ENCODE measurements around the gene OSM. TPM values are rescaled to one million over a fixed set of nuclear protein-coding genes. Genes with fewer than 3 reads are reported as not detected.

OSM gene
- total and polyA plus RNA-seq, 2 experiments from 2014 or later = not detected

DNA sequence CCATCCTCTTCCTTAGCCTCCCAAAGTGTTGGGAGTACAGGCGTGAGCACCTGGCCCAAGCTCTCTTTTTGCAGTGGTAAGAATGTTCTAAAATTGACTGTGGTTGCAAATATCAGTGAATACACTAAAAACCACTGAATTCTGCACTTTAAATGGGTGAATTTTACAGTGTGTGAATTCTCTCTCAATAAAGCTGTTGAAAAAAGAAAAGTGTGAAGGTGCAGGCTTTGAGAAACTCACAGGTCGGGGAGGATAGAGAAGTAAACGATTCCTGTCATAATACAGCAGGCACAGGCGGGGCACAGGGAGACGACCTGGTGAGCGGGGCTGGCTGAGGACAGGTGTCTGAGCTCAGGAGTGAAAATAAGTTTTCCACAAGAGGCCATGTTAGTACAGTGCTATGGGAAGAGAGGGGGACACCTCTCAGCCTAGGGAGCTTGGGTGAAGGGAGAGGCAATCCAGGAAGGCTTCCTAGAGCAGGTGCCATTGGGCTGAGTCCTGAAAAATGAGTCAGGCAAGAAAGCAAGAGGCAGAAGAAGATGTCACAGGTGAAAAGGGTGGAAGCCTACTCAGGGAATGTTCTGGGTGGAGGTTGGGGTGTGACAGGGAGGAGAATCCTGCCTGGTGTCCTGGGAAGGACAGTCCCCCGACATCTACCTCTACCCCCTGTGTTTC lies 46.2 kb downstream of the OSM start:
- no peaks in the 10 kb centered on the region for H3K27me3 ChIP-seq (ENCODE audit: insufficient read depth)
- H3K27ac ChIP-seq (ENCODE audit: low read depth) = no peak overlapping the region
- H3K9me2 ChIP-seq (ENCODE audit: insufficient read depth) = no peaks in the 10 kb centered on the region
- H3K4me3 ChIP-seq = no peak overlapping the region
- DNase-seq (ENCODE audit: low spot score) (no peak), ATAC-seq (no peak)
- Mint-ChIP-seq H3K9me3 (no peaks in the 10 kb centered on the region), H3K4me1 (peaks cover 4% of the 10 kb centered on the region; the same call in 2 of the 3 replicates), H3K27ac (no peak overlapping the region), H3K4me3 (no peak overlapping the region), H3K27me3 (ENCODE audit: insufficient read depth, low read depth, poor library complexity) (peaks cover 21% of the 10 kb centered on the region), H3K36me3 (ENCODE audit: low read depth) (no peaks in the 10 kb centered on the region)
- no peak overlapping the region for H3K4me2 ChIP-seq
- H3K36me3 ChIP-seq (ENCODE audit: insufficient read depth) = no peaks in the 10 kb centered on the region
- H3K79me2 ChIP-seq (replicated peaks; ENCODE audit: insufficient read depth) = no peaks in the 10 kb centered on the region
- no peaks in the 10 kb centered on the region for H3F3A ChIP-seq (replicated peaks; ENCODE audit: low read depth)
- no peaks in the 10 kb centered on the region for H3K4me1 ChIP-seq (ENCODE audit: insufficient read depth)
- no peaks in the 10 kb centered on the region for H4K20me1 ChIP-seq (replicated peaks; ENCODE audit: insufficient read depth)
- no peak overlapping the region for H2AFZ ChIP-seq
- TF ChIP-seq EZH2 (IDR thresholded peaks at IDR 0.05; ENCODE audit: low read depth, unreplicated experiment) = no peak
- no peak for TF ChIP-seq ZNF331 (CRISPR knock-in tag; IDR thresholded peaks at IDR 0.05; ENCODE audit: low read depth)
- no peak for TF ChIP-seq EZH2phosphoT487 (IDR thresholded peaks at IDR 0.05; ENCODE audit: unreplicated experiment)
- TF ChIP-seq, protein P1, sequence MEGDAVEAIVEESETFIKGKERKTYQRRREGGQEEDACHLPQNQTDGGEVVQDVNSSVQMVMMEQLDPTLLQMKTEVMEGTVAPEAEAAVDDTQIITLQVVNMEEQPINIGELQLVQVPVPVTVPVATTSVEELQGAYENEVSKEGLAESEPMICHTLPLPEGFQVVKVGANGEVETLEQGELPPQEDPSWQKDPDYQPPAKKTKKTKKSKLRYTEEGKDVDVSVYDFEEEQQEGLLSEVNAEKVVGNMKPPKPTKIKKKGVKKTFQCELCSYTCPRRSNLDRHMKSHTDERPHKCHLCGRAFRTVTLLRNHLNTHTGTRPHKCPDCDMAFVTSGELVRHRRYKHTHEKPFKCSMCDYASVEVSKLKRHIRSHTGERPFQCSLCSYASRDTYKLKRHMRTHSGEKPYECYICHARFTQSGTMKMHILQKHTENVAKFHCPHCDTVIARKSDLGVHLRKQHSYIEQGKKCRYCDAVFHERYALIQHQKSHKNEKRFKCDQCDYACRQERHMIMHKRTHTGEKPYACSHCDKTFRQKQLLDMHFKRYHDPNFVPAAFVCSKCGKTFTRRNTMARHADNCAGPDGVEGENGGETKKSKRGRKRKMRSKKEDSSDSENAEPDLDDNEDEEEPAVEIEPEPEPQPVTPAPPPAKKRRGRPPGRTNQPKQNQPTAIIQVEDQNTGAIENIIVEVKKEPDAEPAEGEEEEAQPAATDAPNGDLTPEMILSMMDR (conservative IDR thresholded peaks at IDR 0.05; ENCODE audit: low read depth in 2 of 2) = no peak
- TF ChIP-seq, protein P2, sequence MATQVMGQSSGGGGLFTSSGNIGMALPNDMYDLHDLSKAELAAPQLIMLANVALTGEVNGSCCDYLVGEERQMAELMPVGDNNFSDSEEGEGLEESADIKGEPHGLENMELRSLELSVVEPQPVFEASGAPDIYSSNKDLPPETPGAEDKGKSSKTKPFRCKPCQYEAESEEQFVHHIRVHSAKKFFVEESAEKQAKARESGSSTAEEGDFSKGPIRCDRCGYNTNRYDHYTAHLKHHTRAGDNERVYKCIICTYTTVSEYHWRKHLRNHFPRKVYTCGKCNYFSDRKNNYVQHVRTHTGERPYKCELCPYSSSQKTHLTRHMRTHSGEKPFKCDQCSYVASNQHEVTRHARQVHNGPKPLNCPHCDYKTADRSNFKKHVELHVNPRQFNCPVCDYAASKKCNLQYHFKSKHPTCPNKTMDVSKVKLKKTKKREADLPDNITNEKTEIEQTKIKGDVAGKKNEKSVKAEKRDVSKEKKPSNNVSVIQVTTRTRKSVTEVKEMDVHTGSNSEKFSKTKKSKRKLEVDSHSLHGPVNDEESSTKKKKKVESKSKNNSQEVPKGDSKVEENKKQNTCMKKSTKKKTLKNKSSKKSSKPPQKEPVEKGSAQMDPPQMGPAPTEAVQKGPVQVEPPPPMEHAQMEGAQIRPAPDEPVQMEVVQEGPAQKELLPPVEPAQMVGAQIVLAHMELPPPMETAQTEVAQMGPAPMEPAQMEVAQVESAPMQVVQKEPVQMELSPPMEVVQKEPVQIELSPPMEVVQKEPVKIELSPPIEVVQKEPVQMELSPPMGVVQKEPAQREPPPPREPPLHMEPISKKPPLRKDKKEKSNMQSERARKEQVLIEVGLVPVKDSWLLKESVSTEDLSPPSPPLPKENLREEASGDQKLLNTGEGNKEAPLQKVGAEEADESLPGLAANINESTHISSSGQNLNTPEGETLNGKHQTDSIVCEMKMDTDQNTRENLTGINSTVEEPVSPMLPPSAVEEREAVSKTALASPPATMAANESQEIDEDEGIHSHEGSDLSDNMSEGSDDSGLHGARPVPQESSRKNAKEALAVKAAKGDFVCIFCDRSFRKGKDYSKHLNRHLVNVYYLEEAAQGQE (IDR thresholded peaks at IDR 0.05; ENCODE audit: unreplicated experiment) = no peak
- TF ChIP-seq JUNB (IDR thresholded peaks at IDR 0.05; ENCODE audit: unreplicated experiment) = no peak

DNA sequence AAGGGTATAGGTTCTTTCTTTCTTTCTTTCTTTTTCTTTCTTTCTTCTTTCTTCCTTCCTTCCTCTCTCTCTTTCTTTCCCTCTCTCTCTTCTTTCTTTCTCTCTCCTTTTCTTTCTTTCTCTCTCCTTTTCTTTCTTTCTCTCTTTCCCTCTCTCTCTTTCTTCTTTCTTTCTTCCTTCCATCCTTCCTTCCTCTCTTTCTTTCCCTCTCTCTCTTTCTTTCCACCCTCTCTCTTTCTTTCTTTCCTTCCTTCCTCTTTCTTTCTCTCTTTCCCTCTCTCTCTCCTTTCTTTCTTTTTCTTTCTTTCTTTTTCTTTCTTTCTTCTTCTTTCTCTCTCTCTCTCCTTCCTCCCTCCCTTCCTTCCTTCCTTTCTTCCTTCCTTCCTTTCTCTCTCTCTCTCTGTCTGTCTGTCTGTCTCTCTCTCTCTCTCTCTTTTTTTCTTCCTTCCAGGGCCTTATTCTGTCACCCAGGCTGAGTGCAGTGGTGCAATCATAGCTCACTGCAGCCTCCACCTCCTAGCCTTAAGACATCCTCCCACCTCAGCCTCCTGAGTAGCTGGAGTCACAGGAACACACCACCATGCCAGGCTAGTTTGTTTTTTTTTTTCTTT lies 46.9 kb downstream of the OSM start:
- Histone ChIP-seq H3K4me1 (ENCODE audit: insufficient read depth) (peaks cover 2% of the 10 kb centered on the region; the same call in 1 of the 2 replicates), H3K9me2 (ENCODE audit: insufficient read depth) (no peaks in the 10 kb centered on the region), H3K27ac (ENCODE audit: low read depth) (no peak overlapping the region), H3K36me3 (ENCODE audit: insufficient read depth) (no peaks in the 10 kb centered on the region), H3K79me2 (replicated peaks; ENCODE audit: insufficient read depth) (no peaks in the 10 kb centered on the region), H3K4me2 (no peak overlapping the region), H3K27me3 (ENCODE audit: insufficient read depth) (no peaks in the 10 kb centered on the region), H4K20me1 (replicated peaks; ENCODE audit: insufficient read depth) (no peaks in the 10 kb centered on the region), H2AFZ (no peak overlapping the region), H3K4me3 (no peak overlapping the region), H3F3A (replicated peaks; ENCODE audit: low read depth) (no peaks in the 10 kb centered on the region)
- H3K27me3 Mint-ChIP-seq (ENCODE audit: insufficient read depth, low read depth, poor library complexity) = peaks cover 21% of the 10 kb centered on the region
- H3K27ac Mint-ChIP-seq = no peak overlapping the region
- H3K4me1 Mint-ChIP-seq = peaks cover 8% of the 10 kb centered on the region
- DNase-seq (ENCODE audit: low spot score) (no peak), ATAC-seq (no peak)
- H3K4me3 Mint-ChIP-seq = no peak overlapping the region
- no peaks in the 10 kb centered on the region for H3K36me3 Mint-ChIP-seq (ENCODE audit: low read depth)
- no peaks in the 10 kb centered on the region for H3K9me3 Mint-ChIP-seq
- TF ChIP-seq, protein P3, sequence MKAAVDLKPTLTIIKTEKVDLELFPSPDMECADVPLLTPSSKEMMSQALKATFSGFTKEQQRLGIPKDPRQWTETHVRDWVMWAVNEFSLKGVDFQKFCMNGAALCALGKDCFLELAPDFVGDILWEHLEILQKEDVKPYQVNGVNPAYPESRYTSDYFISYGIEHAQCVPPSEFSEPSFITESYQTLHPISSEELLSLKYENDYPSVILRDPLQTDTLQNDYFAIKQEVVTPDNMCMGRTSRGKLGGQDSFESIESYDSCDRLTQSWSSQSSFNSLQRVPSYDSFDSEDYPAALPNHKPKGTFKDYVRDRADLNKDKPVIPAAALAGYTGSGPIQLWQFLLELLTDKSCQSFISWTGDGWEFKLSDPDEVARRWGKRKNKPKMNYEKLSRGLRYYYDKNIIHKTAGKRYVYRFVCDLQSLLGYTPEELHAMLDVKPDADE (IDR thresholded peaks at IDR 0.05) = no peak
- TF ChIP-seq STAT1 (IDR thresholded peaks at IDR 0.05; ENCODE audit: unreplicated experiment) (no peak), JUNB (IDR thresholded peaks at IDR 0.05; ENCODE audit: unreplicated experiment) (no peak)

Data from GM23338 (cell line).